ENCODE data around the gene LIFR. TPM values are rescaled to one million over a fixed set of nuclear protein-coding genes. Genes with fewer than 3 reads are reported as not detected.
"Not testable (repeated sequence)": the region's sequence is repeated elsewhere in the genome, so short reads cannot be mapped to it uniquely, and the experiment has no call there.

The LIFR gene
- total RNA-seq, 1 experiment from 2014 or later = 3.7 TPM

- H3K9me3 Mint-ChIP-seq (ENCODE audit: unreplicated experiment) = no peaks in the 10 kb centered on the region
- no peak overlapping the region for H3K4me3 Mint-ChIP-seq (ENCODE audit: unreplicated experiment)
- H3K36me3 Mint-ChIP-seq (ENCODE audit: insufficient read depth, unreplicated experiment) = no peaks in the 10 kb centered on the region
- no peak for DNase-seq (ENCODE audit: unreplicated experiment)
- no peaks in the 10 kb centered on the region for H3K4me1 Mint-ChIP-seq (ENCODE audit: insufficient read depth, unreplicated experiment)
- POLR2A ChIA-PET = no interaction called here
- no peaks in the 10 kb centered on the region for H3K27me3 Mint-ChIP-seq (ENCODE audit: insufficient read depth, unreplicated experiment)
- no peak overlapping the region for H3K27ac Mint-ChIP-seq (ENCODE audit: low read depth, unreplicated experiment)
- CTCF ChIA-PET = no interaction called here
- no peak for TF ChIP-seq CTCF (IDR thresholded peaks at IDR 0.05; ENCODE audit: unreplicated experiment)
- no TSS peak for BruUV-seq (replicated peaks)
- intact Hi-C loops (cut with micrococcal nuclease) = no loop called here
Observed at GRCh38 chr5:38575476-38575875, 19.0 kb upstream of the LIFR start.

GRCh38 chr5:38574009-38574408 is 17.6 kb upstream of the LIFR start:
- no TSS peak for BruUV-seq (replicated peaks)
- Mint-ChIP-seq H3K27ac (ENCODE audit: low read depth, unreplicated experiment) (no peak overlapping the region), H3K4me1 (ENCODE audit: insufficient read depth, unreplicated experiment) (no peaks in the 10 kb centered on the region), H3K9me3 (ENCODE audit: unreplicated experiment) (no peaks in the 10 kb centered on the region), H3K27me3 (ENCODE audit: insufficient read depth, unreplicated experiment) (no peaks in the 10 kb centered on the region), H3K36me3 (ENCODE audit: insufficient read depth, unreplicated experiment) (no peaks in the 10 kb centered on the region), H3K4me3 (ENCODE audit: unreplicated experiment) (no peak overlapping the region)
- no peak for TF ChIP-seq CTCF (IDR thresholded peaks at IDR 0.05; ENCODE audit: unreplicated experiment)
- ChIA-PET POLR2A (no interaction called here), CTCF (no interaction called here)
- intact Hi-C loops (cut with micrococcal nuclease) = no loop called here
- no peak for DNase-seq (ENCODE audit: unreplicated experiment)

- POLR2A ChIA-PET = no interaction called here
- Mint-ChIP-seq H3K4me3 (ENCODE audit: unreplicated experiment) (no peak overlapping the region), H3K27me3 (ENCODE audit: insufficient read depth, unreplicated experiment) (no peaks in the 10 kb centered on the region), H3K27ac (ENCODE audit: low read depth, unreplicated experiment) (no peak overlapping the region), H3K4me1 (ENCODE audit: insufficient read depth, unreplicated experiment) (no peaks in the 10 kb centered on the region), H3K9me3 (ENCODE audit: unreplicated experiment) (no peaks in the 10 kb centered on the region), H3K36me3 (ENCODE audit: insufficient read depth, unreplicated experiment) (no peaks in the 10 kb centered on the region)
- intact Hi-C loops (cut with micrococcal nuclease) = no loop called here
- no peak for TF ChIP-seq CTCF (IDR thresholded peaks at IDR 0.05; ENCODE audit: unreplicated experiment)
- BruUV-seq (replicated peaks) = no TSS peak
- CTCF ChIA-PET = no interaction called here
- no peak for DNase-seq (ENCODE audit: unreplicated experiment)
Observed at GRCh38 chr5:38573521-38573920, 17.1 kb upstream of the LIFR start.

- no TSS peak for BruUV-seq (replicated peaks)
- CTCF ChIA-PET = no interaction called here
- no peaks in the 10 kb centered on the region for H3K27me3 Mint-ChIP-seq (ENCODE audit: insufficient read depth, unreplicated experiment)
- no peaks in the 10 kb centered on the region for H3K36me3 Mint-ChIP-seq (ENCODE audit: insufficient read depth, unreplicated experiment)
- intact Hi-C loops (cut with micrococcal nuclease) = no loop called here
- no peaks in the 10 kb centered on the region for H3K9me3 Mint-ChIP-seq (ENCODE audit: unreplicated experiment)
- no peak for TF ChIP-seq CTCF (IDR thresholded peaks at IDR 0.05; ENCODE audit: unreplicated experiment)
- POLR2A ChIA-PET = no interaction called here
- DNase-seq (ENCODE audit: unreplicated experiment) = no peak
- no peak overlapping the region for H3K4me3 Mint-ChIP-seq (ENCODE audit: unreplicated experiment)
- H3K27ac Mint-ChIP-seq (ENCODE audit: low read depth, unreplicated experiment) = no peak overlapping the region
- H3K4me1 Mint-ChIP-seq (ENCODE audit: insufficient read depth, unreplicated experiment) = no peaks in the 10 kb centered on the region
Observed at GRCh38 chr5:38569180-38569579, 12.7 kb upstream of the LIFR start.

GRCh38 chr5:38567306-38567705 is 10.9 kb upstream of the LIFR start:
- POLR2A ChIA-PET = interaction anchor here (0.7 to 2.5 kb wide), 2 partner anchors 10 to 20 kb away, joined by 3 to 7 read pairs; no protein-coding TSS in a partner anchor
- intact Hi-C loops (cut with micrococcal nuclease); H3K9me3 Mint-ChIP-seq (ENCODE audit: unreplicated experiment); H3K27me3 Mint-ChIP-seq (ENCODE audit: insufficient read depth, unreplicated experiment); BruUV-seq (replicated peaks); H3K4me3 Mint-ChIP-seq (ENCODE audit: unreplicated experiment); H3K27ac Mint-ChIP-seq (ENCODE audit: low read depth, unreplicated experiment); DNase-seq (ENCODE audit: unreplicated experiment); H3K4me1 Mint-ChIP-seq (ENCODE audit: insufficient read depth, unreplicated experiment); H3K36me3 Mint-ChIP-seq (ENCODE audit: insufficient read depth, unreplicated experiment): not testable (repeated sequence)
- CTCF ChIA-PET = interaction anchor here (1.4 kb wide), 1 partner anchor 126 kb away, joined by 3 read pairs; no protein-coding TSS in a partner anchor

Measured in MCF 10A (cell line).